ACC112 (cell line): ENCODE measurements around the gene FAM3A.

ENCODE experiments used
- H2AFZ ChIP-seq: fragments of 200-600 bp; sonication (generic); one replicate; pipeline ENCODE4 v1.6.0; 2017; ENCODE audit warnings: antibody characterized with exemption, low read length; ENCODE audit not compliant: unreplicated experiment
- H3K27ac ChIP-seq: fragments of 200-600 bp; sonication (generic); 2 replicates; pipeline ENCODE4 v1.5.1; 2014; ENCODE audit warnings: low read depth, mild to moderate bottlenecking, antibody characterized with exemption, low read length, moderate library complexity
- H3K27me3 ChIP-seq: fragments of 200-600 bp; sonication (generic); 2 replicates; pipeline ENCODE4 v1.6.1; 2014; ENCODE audit warnings: mild to moderate bottlenecking, antibody characterized with exemption, low read length, moderate library complexity, mixed read lengths; ENCODE audit not compliant: insufficient read depth
- H3K36me3 ChIP-seq: fragments of 200-600 bp; sonication (generic); 2 replicates; pipeline ENCODE4 v1.6.1; 2016; ENCODE audit warnings: mild to moderate bottlenecking, antibody characterized with exemption, low read length, moderate library complexity, mixed read lengths; ENCODE audit not compliant: insufficient read depth
- H3K4me1 ChIP-seq: fragments of 200-600 bp; sonication (generic); one replicate; pipeline ENCODE4 v1.6.1; 2016; ENCODE audit warnings: low read length, mixed read lengths; ENCODE audit not compliant: insufficient read depth, unreplicated experiment, control insufficient read depth
- H3K4me3 ChIP-seq: fragments of 200-600 bp; sonication (generic); 2 replicates; pipeline ENCODE4 v1.5.1; 2014; ENCODE audit warnings: mild to moderate bottlenecking, low read depth, low read length
- H3K79me2 ChIP-seq: fragments of 200-600 bp; sonication (generic); one replicate; pipeline ENCODE4 v1.6.0; 2016; ENCODE audit warnings: low read length; ENCODE audit not compliant: control insufficient read depth, unreplicated experiment, insufficient read depth

The FAM3A gene

GRCh38 chrX:154476821-154477220 is 39.2 kb downstream of the FAM3A start:
- Histone ChIP-seq H3K27ac (no peak overlapping the region), H3K36me3 (no peaks in the 10 kb centered on the region), H3K27me3 (no peaks in the 10 kb centered on the region), H2AFZ (no peak overlapping the region), H3K79me2 (no peaks in the 10 kb centered on the region), H3K4me1 (peaks cover 4% of the 10 kb centered on the region), H3K4me3 (no peak overlapping the region)

- H3K4me3 ChIP-seq = no peak overlapping the region
- H3K27me3 ChIP-seq = no peaks in the 10 kb centered on the region
- no peaks in the 10 kb centered on the region for H3K79me2 ChIP-seq
- no peaks in the 10 kb centered on the region for H3K36me3 ChIP-seq
- H2AFZ ChIP-seq = no peak overlapping the region
- H3K27ac ChIP-seq = no peak overlapping the region
- no peaks in the 10 kb centered on the region for H3K4me1 ChIP-seq
Measured at GRCh38 chrX:154473683-154474082, 42.3 kb downstream of the FAM3A start.

- H2AFZ ChIP-seq = no peak overlapping the region
- H3K27me3 ChIP-seq = no peaks in the 10 kb centered on the region
- no peaks in the 10 kb centered on the region for H3K36me3 ChIP-seq
- no peak overlapping the region for H3K4me3 ChIP-seq
- H3K27ac ChIP-seq = no peak overlapping the region
- H3K79me2 ChIP-seq = no peaks in the 10 kb centered on the region
- H3K4me1 ChIP-seq = no peaks in the 10 kb centered on the region
Measured at GRCh38 chrX:154472685-154473632, 43.1 kb downstream of the FAM3A start.

GRCh38 chrX:154471839-154472684 is 44.0 kb downstream of the FAM3A start:
- H3K36me3 ChIP-seq = no peaks in the 10 kb centered on the region

GRCh38 chrX:154470914-154471568 is 45.0 kb downstream of the FAM3A start:
- H3K36me3 ChIP-seq = no peaks in the 10 kb centered on the region

More at GRCh38 chrX:154471839-154472684, 44.0 kb downstream of the FAM3A start:
- no peaks in the 10 kb centered on the region for H3K4me1 ChIP-seq
- H2AFZ ChIP-seq = no peak overlapping the region
- no peak overlapping the region for H3K27ac ChIP-seq
- no peak overlapping the region for H3K4me3 ChIP-seq
- no peaks in the 10 kb centered on the region for H3K79me2 ChIP-seq
- H3K27me3 ChIP-seq = no peaks in the 10 kb centered on the region

GRCh38 chrX:154470434-154470833 is 45.6 kb downstream of the FAM3A start:
- H3K79me2 ChIP-seq = no peaks in the 10 kb centered on the region
- no peaks in the 10 kb centered on the region for H3K4me1 ChIP-seq
- H2AFZ ChIP-seq = no peak overlapping the region
- no peaks in the 10 kb centered on the region for H3K36me3 ChIP-seq
- H3K27ac ChIP-seq = no peak overlapping the region
- H3K4me3 ChIP-seq = no peak overlapping the region
- no peaks in the 10 kb centered on the region for H3K27me3 ChIP-seq

More at GRCh38 chrX:154470914-154471568, 45.0 kb downstream of the FAM3A start:
- Histone ChIP-seq H3K79me2 (no peaks in the 10 kb centered on the region), H2AFZ (no peak overlapping the region), H3K4me1 (no peaks in the 10 kb centered on the region), H3K27me3 (no peaks in the 10 kb centered on the region), H3K4me3 (no peak overlapping the region), H3K27ac (no peak overlapping the region)

- H3K4me1 ChIP-seq = no peaks in the 10 kb centered on the region
- no peak overlapping the region for H3K27ac ChIP-seq
- no peaks in the 10 kb centered on the region for H3K79me2 ChIP-seq
- no peak overlapping the region for H3K4me3 ChIP-seq
- H3K36me3 ChIP-seq = no peaks in the 10 kb centered on the region
- H3K27me3 ChIP-seq = no peaks in the 10 kb centered on the region
- H2AFZ ChIP-seq = no peak overlapping the region
Measured at GRCh38 chrX:154469880-154470279, 46.2 kb downstream of the FAM3A start.

- H3K4me3 ChIP-seq = no peak overlapping the region
- no peaks in the 10 kb centered on the region for H3K79me2 ChIP-seq
- H2AFZ ChIP-seq = no peak overlapping the region
- H3K27me3 ChIP-seq = no peaks in the 10 kb centered on the region
- no peak overlapping the region for H3K27ac ChIP-seq
- no peaks in the 10 kb centered on the region for H3K4me1 ChIP-seq
- H3K36me3 ChIP-seq = no peaks in the 10 kb centered on the region
Measured at GRCh38 chrX:154469114-154469513, 46.9 kb downstream of the FAM3A start.

GRCh38 chrX:154468217-154468616 is 47.8 kb downstream of the FAM3A start:
- no peak overlapping the region for H2AFZ ChIP-seq
- H3K27me3 ChIP-seq = no peaks in the 10 kb centered on the region
- H3K36me3 ChIP-seq = no peaks in the 10 kb centered on the region
- H3K4me3 ChIP-seq = no peak overlapping the region
- H3K4me1 ChIP-seq = no peaks in the 10 kb centered on the region
- H3K79me2 ChIP-seq = no peaks in the 10 kb centered on the region
- H3K27ac ChIP-seq = no peak overlapping the region

GRCh38 chrX:154467556-154467955 is 48.5 kb downstream of the FAM3A start:
- H3K36me3 ChIP-seq = no peaks in the 10 kb centered on the region
- no peaks in the 10 kb centered on the region for H3K27me3 ChIP-seq
- H3K27ac ChIP-seq = no peak overlapping the region
- no peak overlapping the region for H2AFZ ChIP-seq
- no peak overlapping the region for H3K4me3 ChIP-seq
- H3K79me2 ChIP-seq = no peaks in the 10 kb centered on the region
- H3K4me1 ChIP-seq = no peaks in the 10 kb centered on the region
